PFSK-1 (cell line): ENCODE measurements around the gene SMARCA5.

Experiments
- FOXP2 ChIP-seq: optimal IDR thresholded peaks from 2 replicates; pipeline ENCODE3; 2011; ENCODE audit warnings: borderline replicate concordance, control low read depth, inconsistent platforms; ENCODE audit not compliant: insufficient read depth; ENCODE audit errors: extremely low read length, extremely low read depth
- POLR2AphosphoS5 ChIP-seq: IDR thresholded peaks from 2 replicates; pipeline ENCODE4 v1.6.1; 2012; ENCODE audit warnings: low read depth, mild to moderate bottlenecking, control low read depth, low read length, moderate library complexity
- SIN3A ChIP-seq: IDR thresholded peaks from 2 replicates; pipeline ENCODE4 v1.6.1; 2012; ENCODE audit warnings: mild to moderate bottlenecking, low read length, moderate library complexity, borderline replicate concordance; ENCODE audit not compliant: insufficient read depth
- TAF1 ChIP-seq: IDR thresholded peaks from 2 replicates; pipeline ENCODE4 v1.6.1; 2012; ENCODE audit warnings: low read length, control low read depth, borderline replicate concordance; ENCODE audit not compliant: insufficient read depth
- TF ChIP-seq, protein P1 (sequence below), 2 experiments: IDR thresholded peaks; 2 replicates each; pipeline versions ENCODE4 v1.6.1 to v1.8.0; 2011 to 2012; ENCODE audit warnings: low read depth in 2 of 2, low read length in 2 of 2, control low read depth in 1 of 2, inconsistent platforms in 1 of 2, mild to moderate bottlenecking in 1 of 2, moderate library complexity in 1 of 2; ENCODE audit not compliant: insufficient read depth in 1 of 2

SMARCA5 gene

DNA sequence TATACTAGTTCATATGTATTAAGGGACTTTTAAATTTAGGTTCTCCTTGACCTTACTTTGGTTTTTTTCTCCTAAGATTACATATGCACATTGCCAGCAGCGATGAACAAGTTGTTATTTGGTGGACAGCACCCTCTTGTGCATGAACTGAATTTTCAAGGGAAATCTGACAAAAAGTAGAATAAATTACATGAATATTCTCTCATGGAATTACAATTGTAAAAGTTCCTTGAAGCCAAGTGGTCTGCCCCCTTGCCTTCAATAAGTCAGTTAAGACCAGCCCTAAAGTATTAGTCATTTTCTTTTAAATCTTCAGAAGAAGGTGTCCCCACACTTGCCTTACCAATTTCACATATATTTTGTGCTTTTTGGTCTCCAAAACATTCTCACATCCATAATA is 30.7 kb upstream of the SMARCA5 start:
- TF ChIP-seq FOXP2: no peak
- TF ChIP-seq, protein P1, sequence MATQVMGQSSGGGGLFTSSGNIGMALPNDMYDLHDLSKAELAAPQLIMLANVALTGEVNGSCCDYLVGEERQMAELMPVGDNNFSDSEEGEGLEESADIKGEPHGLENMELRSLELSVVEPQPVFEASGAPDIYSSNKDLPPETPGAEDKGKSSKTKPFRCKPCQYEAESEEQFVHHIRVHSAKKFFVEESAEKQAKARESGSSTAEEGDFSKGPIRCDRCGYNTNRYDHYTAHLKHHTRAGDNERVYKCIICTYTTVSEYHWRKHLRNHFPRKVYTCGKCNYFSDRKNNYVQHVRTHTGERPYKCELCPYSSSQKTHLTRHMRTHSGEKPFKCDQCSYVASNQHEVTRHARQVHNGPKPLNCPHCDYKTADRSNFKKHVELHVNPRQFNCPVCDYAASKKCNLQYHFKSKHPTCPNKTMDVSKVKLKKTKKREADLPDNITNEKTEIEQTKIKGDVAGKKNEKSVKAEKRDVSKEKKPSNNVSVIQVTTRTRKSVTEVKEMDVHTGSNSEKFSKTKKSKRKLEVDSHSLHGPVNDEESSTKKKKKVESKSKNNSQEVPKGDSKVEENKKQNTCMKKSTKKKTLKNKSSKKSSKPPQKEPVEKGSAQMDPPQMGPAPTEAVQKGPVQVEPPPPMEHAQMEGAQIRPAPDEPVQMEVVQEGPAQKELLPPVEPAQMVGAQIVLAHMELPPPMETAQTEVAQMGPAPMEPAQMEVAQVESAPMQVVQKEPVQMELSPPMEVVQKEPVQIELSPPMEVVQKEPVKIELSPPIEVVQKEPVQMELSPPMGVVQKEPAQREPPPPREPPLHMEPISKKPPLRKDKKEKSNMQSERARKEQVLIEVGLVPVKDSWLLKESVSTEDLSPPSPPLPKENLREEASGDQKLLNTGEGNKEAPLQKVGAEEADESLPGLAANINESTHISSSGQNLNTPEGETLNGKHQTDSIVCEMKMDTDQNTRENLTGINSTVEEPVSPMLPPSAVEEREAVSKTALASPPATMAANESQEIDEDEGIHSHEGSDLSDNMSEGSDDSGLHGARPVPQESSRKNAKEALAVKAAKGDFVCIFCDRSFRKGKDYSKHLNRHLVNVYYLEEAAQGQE (IDR thresholded peaks at IDR 0.05; ENCODE audit: insufficient read depth in 1 of 2, low read depth in 2 of 2, low read length in 2 of 2): no peak
- TF ChIP-seq TAF1: no peak

DNA sequence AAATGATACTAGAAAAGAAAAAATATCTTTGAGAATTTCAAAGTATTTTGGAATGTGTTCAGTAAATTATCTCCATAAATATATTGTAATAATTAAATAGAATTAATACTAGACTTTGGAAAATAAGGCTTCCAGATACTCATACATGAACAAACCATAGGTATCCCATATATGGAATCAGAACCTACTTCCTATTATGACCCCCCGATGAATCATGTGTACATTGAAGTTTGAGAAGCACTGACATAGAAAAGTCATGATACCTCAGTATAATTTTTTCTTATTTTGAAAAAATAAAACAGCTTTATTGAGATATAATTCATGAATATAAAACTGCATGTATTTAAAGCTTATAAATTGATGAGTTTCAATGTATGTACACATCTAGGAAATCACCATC is 27.2 kb upstream of the SMARCA5 start:
- TF ChIP-seq TAF1 (no peak), SIN3A (no peak), POLR2AphosphoS5 (no peak), FOXP2 (no peak)
- TF ChIP-seq, protein P1 (IDR thresholded peaks at IDR 0.05; ENCODE audit: insufficient read depth in 1 of 2, low read depth in 2 of 2, low read length in 2 of 2): no peak

DNA sequence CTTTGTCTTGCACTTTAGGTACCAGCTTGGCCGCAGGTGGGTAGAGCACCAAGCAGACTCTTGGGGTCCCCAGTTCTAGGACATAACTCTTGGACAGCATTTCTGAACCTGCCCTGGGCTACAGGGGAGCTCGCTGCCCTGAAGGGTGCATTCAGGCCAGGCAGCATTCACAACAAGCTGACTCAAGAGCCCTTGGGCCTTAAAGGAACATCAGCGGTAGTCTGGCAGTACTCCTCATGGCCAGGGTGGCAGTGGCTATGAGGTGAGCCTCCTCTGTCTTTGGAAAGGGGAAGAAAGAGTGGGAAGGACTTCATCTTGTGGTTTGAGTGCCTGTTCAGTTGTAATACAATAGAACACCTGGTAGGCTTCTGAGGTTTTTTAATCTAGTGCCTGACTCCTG is 24.8 kb upstream of the SMARCA5 start:
- TF ChIP-seq TAF1 (no peak), FOXP2 (no peak), POLR2AphosphoS5 (no peak), SIN3A (no peak)
- TF ChIP-seq, protein P1 (IDR thresholded peaks at IDR 0.05; ENCODE audit: insufficient read depth in 1 of 2, low read depth in 2 of 2, low read length in 2 of 2): no peak

- TF ChIP-seq, protein P1 (IDR thresholded peaks at IDR 0.05; ENCODE audit: insufficient read depth in 1 of 2, low read depth in 2 of 2, low read length in 2 of 2): no peak
- TF ChIP-seq FOXP2 (no peak), SIN3A (no peak), TAF1 (no peak), POLR2AphosphoS5 (no peak)
Observed at GRCh38 chr4:143489106-143489505, 24.4 kb upstream of the SMARCA5 start.

DNA sequence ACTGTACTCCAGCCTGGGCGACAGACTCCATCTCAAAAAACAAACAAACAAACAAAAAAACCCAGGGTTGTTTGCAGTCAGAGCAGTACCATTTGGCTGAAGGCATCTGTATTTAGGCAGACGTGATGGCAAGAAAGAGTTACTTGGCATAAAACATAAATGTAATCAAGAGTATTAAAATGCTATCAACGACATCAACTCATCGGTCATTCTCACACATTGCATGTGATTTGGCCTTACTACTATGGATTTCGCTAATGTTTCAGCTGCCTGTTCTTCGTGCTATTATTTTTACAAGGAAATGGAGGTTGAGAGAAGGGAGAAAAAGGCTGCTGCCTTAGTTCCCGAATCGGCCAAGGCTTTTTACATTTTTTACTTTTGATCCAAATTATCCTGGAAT is 15.5 kb upstream of the SMARCA5 start:
- TF ChIP-seq SIN3A (no peak), TAF1 (no peak), POLR2AphosphoS5 (no peak), FOXP2 (no peak)
- TF ChIP-seq, protein P1 (IDR thresholded peaks at IDR 0.05; ENCODE audit: insufficient read depth in 1 of 2, low read depth in 2 of 2, low read length in 2 of 2): no peak
